HCT116 (cell line): ENCODE results near the gene TNFRSF8. TPM values are rescaled to one million over a fixed set of nuclear protein-coding genes. Genes with fewer than 3 reads are reported as not detected.

Experiments used
- ATAC-seq: fragments of 200-7000 bp; cut with Tn5 transposase; 2 replicates; pipeline ENCODE4 v1.9.1; 2020; ENCODE audit warnings: mild to moderate bottlenecking, moderate library complexity
- BruUV-seq: library from RNA; stranded (reverse); fragments of 400-500 nt; replicated peaks from 2 replicates; lab custom pipeline; 2021; lab: Mats Ljungman, UMichigan
- CTCF ChIA-PET: fragments of 300-600 bp; sonication (Branson Sonifier 250); formaldehyde crosslinking; loops from one replicate; lab custom pipeline; 2021; ENCODE audit warnings: antibody characterized with exemption; lab: Charles Lee
- POLR2A ChIA-PET: fragments of 300-600, 350-600 bp; sonication (Branson Sonifier 250); formaldehyde crosslinking; loops from one replicate; lab custom pipeline; 2021; ENCODE audit warnings: antibody characterized with exemption; lab: Charles Lee
- RAD21 ChIA-PET, 2 experiments: fragments of 300-600 bp; sonication (Branson Sonifier 250); formaldehyde crosslinking; loops; one replicate each; lab custom pipeline; 2023; ENCODE audit warnings: low total read pairs in 2 of 2; ENCODE audit not compliant: uncharacterized antibody in 2 of 2, unreplicated experiment in 2 of 2, low non-redundant PET in 1 of 2; lab: Charles Lee
- DNase-seq: peaks from one replicate; pipeline ENCODE4 v3.0.0-alpha.2; 2010; ENCODE audit warnings: low read depth, low spot score
- H2AFZ ChIP-seq: fragments of 200-600 bp; shearing (Covaris generic), sonication (generic); 2 replicates; pipeline ENCODE4 v1.6.1; 2017; ENCODE audit warnings: low read depth, mixed run types, mixed read lengths, antibody characterized with exemption, low read length; ENCODE audit not compliant: poor library complexity, severe bottlenecking
- H3K27ac ChIP-seq: 2 replicates; pipeline ENCODE4 v1.5.1; 2012; ENCODE audit warnings: low read depth, low read length
- H3K27me3 ChIP-seq: fragments of 200-600 bp; sonication (generic); 2 replicates; pipeline ENCODE4 v1.6.1; 2016; ENCODE audit warnings: mixed run types, low read length, mixed read lengths; ENCODE audit not compliant: insufficient read depth
- H3K36me3 ChIP-seq, 2 experiments: fragments of 200-500 bp in 1 of 2; fragments of 200-600 bp in 1 of 2; sonication (Bioruptor generic) in 1 of 2; sonication (generic) in 1 of 2; 2 replicates each; pipeline versions ENCODE4 v1.5.1 to v1.6.1; 2014 to 2016; ENCODE audit warnings: low read length in 2 of 2, inconsistent platforms in 1 of 2, mixed read lengths in 1 of 2, mixed run types in 1 of 2; ENCODE audit not compliant: insufficient read depth in 2 of 2, control insufficient read depth in 1 of 2
- H3K4me1 ChIP-seq, 2 experiments: fragments of 200-600 bp in 1 of 2; sonication (generic) in 1 of 2; 2 replicates each; pipeline versions ENCODE4 v1.5.1 to v1.6.1; 2012 to 2017; ENCODE audit warnings: low read length in 2 of 2, inconsistent platforms in 1 of 2, mild to moderate bottlenecking in 1 of 2, mixed read lengths in 1 of 2, mixed run types in 1 of 2, moderate library complexity in 1 of 2; ENCODE audit not compliant: insufficient read depth in 2 of 2, control insufficient read depth in 1 of 2
- H3K4me2 ChIP-seq: fragments of 200-600 bp; sonication (generic); 2 replicates; pipeline ENCODE4 v1.6.1; 2017; ENCODE audit warnings: mixed run types, low read length, mixed read lengths
- H3K4me3 ChIP-seq, 2 experiments: fragments of 200-600 bp in 1 of 2; sonication (generic) in 1 of 2; replicated peaks in 1 of 2; 2 replicates each; pipeline ENCODE4 v1.5.1; 2011 to 2016; ENCODE audit warnings: low read length in 2 of 2, control low read depth in 1 of 2, low read depth in 1 of 2, mild to moderate bottlenecking in 1 of 2, mixed read lengths in 1 of 2, mixed run types in 1 of 2
- H3K79me2 ChIP-seq: fragments of 200-600 bp; sonication (generic); 2 replicates; pipeline ENCODE4 v1.6.1; 2017; ENCODE audit warnings: mild to moderate bottlenecking, mixed run types, low read length, moderate library complexity, mixed read lengths; ENCODE audit not compliant: insufficient read depth
- H3K9ac ChIP-seq: fragments of 200-600 bp; sonication (generic); 2 replicates; pipeline ENCODE4 v1.6.1; 2016; ENCODE audit warnings: low read length, mixed read lengths
- H3K9me2 ChIP-seq: fragments of 200-600 bp; sonication (generic), shearing (Covaris generic); 2 replicates; pipeline ENCODE4 v1.6.1; 2017; ENCODE audit warnings: mixed run types, mild to moderate bottlenecking, moderate library complexity; ENCODE audit not compliant: insufficient read depth
- H3K9me3 ChIP-seq, 2 experiments: fragments of 200-500 bp in 1 of 2; fragments of 200-600 bp in 1 of 2; sonication (Bioruptor generic) in 1 of 2; sonication (generic) in 1 of 2; 2 replicates each; pipeline ENCODE4 v1.6.1; 2014 to 2017; ENCODE audit warnings: low read length in 2 of 2, mixed read lengths in 2 of 2, inconsistent platforms in 1 of 2, low read depth in 1 of 2, mild to moderate bottlenecking in 1 of 2, mixed run types in 1 of 2, moderate library complexity in 1 of 2; ENCODE audit not compliant: control insufficient read depth in 1 of 2, insufficient read depth in 1 of 2
- H4K20me1 ChIP-seq: fragments of 200-600 bp; sonication (generic), shearing (Covaris generic); 2 replicates; pipeline ENCODE4 v1.6.1; 2017; ENCODE audit warnings: mixed run types, mild to moderate bottlenecking, moderate library complexity; ENCODE audit not compliant: insufficient read depth
- POLR2AphosphoS5 ChIP-seq: IDR thresholded peaks from 2 replicates; pipeline ENCODE4 v1.6.1; 2011; ENCODE audit warnings: mild to moderate bottlenecking, low read depth, low read length, moderate library complexity
- REST ChIP-seq: IDR thresholded peaks from 2 replicates; pipeline ENCODE4 v1.6.1; 2012; ENCODE audit warnings: low read depth
- SIN3A ChIP-seq: IDR thresholded peaks from 2 replicates; pipeline ENCODE4 v1.6.1; 2012; ENCODE audit warnings: low read depth
- SRF ChIP-seq: IDR thresholded peaks from 2 replicates; pipeline ENCODE4 v1.6.1; 2012; ENCODE audit warnings: low read depth
- intact Hi-C: fragments of 100-400 bp; cut with micrococcal nuclease; formaldehyde crosslinking; loops from 2 replicates; pipeline ENCODE4 v1.10.0; 2022
- total RNA-seq: library from RNA; stranded (reverse); gene quantifications from one replicate; pipeline ENCODE4 v1.2.1, GENCODE V29; 2021; ENCODE audit not compliant: unreplicated experiment
- TF ChIP-seq, protein P1 (sequence below): IDR thresholded peaks from 2 replicates; pipeline ENCODE4 v1.6.1; 2011; ENCODE audit warnings: mild to moderate bottlenecking, low read length, moderate library complexity; ENCODE audit not compliant: insufficient replicate concordance; ENCODE audit errors: extremely low read depth
- TF ChIP-seq, protein P2 (sequence below), 3 experiments: fragments of 200-600 bp in 1 of 3; sonication (generic) in 1 of 3; IDR thresholded peaks in 2 of 3; conservative IDR thresholded peaks in 1 of 3; 2 replicates each; pipeline ENCODE4 v1.5.1; 2012 to 2017; ENCODE audit warnings: low read depth in 2 of 3, low read length in 2 of 3, antibody characterized with exemption in 1 of 3, borderline replicate concordance in 1 of 3, control low read depth in 1 of 3, mild to moderate bottlenecking in 1 of 3, mixed read lengths in 1 of 3, mixed run types in 1 of 3, moderate library complexity in 1 of 3; ENCODE audit not compliant: insufficient read depth in 1 of 3

TNFRSF8 gene
- total RNA-seq, 1 experiment from 2014 or later: 0.17 TPM

DNA sequence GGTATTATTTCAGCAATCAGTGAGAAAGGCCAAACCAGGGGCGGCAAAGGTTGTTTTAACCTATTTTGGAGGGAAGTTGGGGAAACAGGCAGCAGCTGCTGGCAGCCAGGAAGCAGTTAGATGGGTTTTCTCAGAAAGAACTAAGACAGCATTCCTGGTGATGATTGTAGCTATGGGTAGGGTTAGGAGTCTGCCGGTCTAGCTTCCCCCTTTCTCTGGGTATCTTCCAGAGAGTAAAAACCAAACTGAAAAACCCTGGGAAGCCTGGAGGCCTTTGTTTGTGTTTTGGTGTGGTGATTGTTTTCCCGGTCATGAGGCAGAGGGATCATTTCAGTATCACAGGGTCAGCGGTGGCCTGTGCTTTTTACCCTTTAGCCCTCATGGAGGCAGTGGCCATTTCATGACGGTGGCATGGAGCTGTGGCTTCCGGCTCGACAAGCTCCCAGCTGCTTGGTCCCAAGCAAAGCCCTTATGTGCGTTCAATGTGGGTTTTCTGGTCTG, 84.1 kb downstream of the TNFRSF8 start:
- no peaks in the 10 kb centered on the region for H3K36me3 ChIP-seq
- H3K4me2 ChIP-seq: no peak overlapping the region
- peak overlapping the region; percentile 41 for H2AFZ ChIP-seq
- no peaks in the 10 kb centered on the region for H3K27me3 ChIP-seq
- intact Hi-C loops: no loop called here
- ATAC-seq (no peak), DNase-seq (no peak)
- ChIA-PET RAD21 (no interaction called here), CTCF (interaction anchor here (0.5 to 1.9 kb wide), 2 partner anchors 12 to 22 kb away, joined by 3 to 4 read pairs; no protein-coding TSS in a partner anchor)
- TF ChIP-seq SIN3A (no peak), REST (no peak), SRF (no peak), POLR2AphosphoS5 (no peak)
- TF ChIP-seq, protein P1, sequence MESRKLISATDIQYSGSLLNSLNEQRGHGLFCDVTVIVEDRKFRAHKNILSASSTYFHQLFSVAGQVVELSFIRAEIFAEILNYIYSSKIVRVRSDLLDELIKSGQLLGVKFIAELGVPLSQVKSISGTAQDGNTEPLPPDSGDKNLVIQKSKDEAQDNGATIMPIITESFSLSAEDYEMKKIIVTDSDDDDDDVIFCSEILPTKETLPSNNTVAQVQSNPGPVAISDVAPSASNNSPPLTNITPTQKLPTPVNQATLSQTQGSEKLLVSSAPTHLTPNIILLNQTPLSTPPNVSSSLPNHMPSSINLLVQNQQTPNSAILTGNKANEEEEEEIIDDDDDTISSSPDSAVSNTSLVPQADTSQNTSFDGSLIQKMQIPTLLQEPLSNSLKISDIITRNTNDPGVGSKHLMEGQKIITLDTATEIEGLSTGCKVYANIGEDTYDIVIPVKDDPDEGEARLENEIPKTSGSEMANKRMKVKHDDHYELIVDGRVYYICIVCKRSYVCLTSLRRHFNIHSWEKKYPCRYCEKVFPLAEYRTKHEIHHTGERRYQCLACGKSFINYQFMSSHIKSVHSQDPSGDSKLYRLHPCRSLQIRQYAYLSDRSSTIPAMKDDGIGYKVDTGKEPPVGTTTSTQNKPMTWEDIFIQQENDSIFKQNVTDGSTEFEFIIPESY: no peak
- TF ChIP-seq, protein P2, sequence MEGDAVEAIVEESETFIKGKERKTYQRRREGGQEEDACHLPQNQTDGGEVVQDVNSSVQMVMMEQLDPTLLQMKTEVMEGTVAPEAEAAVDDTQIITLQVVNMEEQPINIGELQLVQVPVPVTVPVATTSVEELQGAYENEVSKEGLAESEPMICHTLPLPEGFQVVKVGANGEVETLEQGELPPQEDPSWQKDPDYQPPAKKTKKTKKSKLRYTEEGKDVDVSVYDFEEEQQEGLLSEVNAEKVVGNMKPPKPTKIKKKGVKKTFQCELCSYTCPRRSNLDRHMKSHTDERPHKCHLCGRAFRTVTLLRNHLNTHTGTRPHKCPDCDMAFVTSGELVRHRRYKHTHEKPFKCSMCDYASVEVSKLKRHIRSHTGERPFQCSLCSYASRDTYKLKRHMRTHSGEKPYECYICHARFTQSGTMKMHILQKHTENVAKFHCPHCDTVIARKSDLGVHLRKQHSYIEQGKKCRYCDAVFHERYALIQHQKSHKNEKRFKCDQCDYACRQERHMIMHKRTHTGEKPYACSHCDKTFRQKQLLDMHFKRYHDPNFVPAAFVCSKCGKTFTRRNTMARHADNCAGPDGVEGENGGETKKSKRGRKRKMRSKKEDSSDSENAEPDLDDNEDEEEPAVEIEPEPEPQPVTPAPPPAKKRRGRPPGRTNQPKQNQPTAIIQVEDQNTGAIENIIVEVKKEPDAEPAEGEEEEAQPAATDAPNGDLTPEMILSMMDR (IDR thresholded peaks at IDR 0.05 in 2 of 3, conservative IDR thresholded peaks at IDR 0.05 in 1 of 3; ENCODE audit: borderline replicate concordance in 1 of 3, insufficient read depth in 1 of 3, low read depth in 2 of 3, low read length in 2 of 3): no peak
- TF ChIP-seq, all 23 proteins: peak for 0
- Histone ChIP-seq H3K4me1 (peaks cover 11 to 30% of the 10 kb centered on the region in 2 experiments; a peak in 3 of 4 replicates), H4K20me1 (no peaks in the 10 kb centered on the region), H3K27ac (no peak overlapping the region), H3K79me2 (no peaks in the 10 kb centered on the region), H3K4me3 (no peak overlapping the region), H3K9ac (no peak overlapping the region), H3K9me2 (no peaks in the 10 kb centered on the region), H3K9me3 (peaks cover 0 to 4% of the 10 kb centered on the region in 2 experiments; a peak in 1 of 4 replicates)
- BruUV-seq: no TSS peak
- POLR2A ChIA-PET: no interaction called here
